IMR-90 (cell line): ENCODE measurements around the gene MFSD6. TPM values are rescaled to one million over a fixed set of nuclear protein-coding genes. Genes with fewer than 3 reads are reported as not detected.
A peak's percentile ranks its signal among the peaks of the same experiment; 100 is the strongest.

Experiments used
- ATAC-seq: fragments of 200-7000 bp; cut with Tn5 transposase; 2 replicates; pipeline ENCODE4 v1.9.1; 2020; ENCODE audit warnings: low read depth, mild to moderate bottlenecking, moderate library complexity
- BruUV-seq: library from RNA; stranded (reverse); fragments of 400-500 nt; replicated peaks from 2 replicates; lab custom pipeline; 2021; lab: Mats Ljungman, UMichigan
- CTCF ChIA-PET: fragments of 300-600 bp; formaldehyde crosslinking; extraction: SDS; loops from one replicate; lab custom pipeline; 2021; ENCODE audit warnings: antibody characterized with exemption; lab: Yijun Ruan, JAX
- POLR2A ChIA-PET: fragments of 300-600 bp; sonication (Branson Sonifier 250); formaldehyde crosslinking; loops from one replicate; lab custom pipeline; 2022; ENCODE audit warnings: antibody characterized with exemption; ENCODE audit not compliant: unreplicated experiment; lab: Charles Lee
- DNase-seq: peaks from one replicate; pipeline ENCODE4 v3.0.0; 2013
- H2AFZ ChIP-seq: replicated peaks from 2 replicates; pipeline ENCODE3; 2013; ENCODE audit warnings: low read length, mild to moderate bottlenecking; ENCODE audit not compliant: poor library complexity
- H2AK5ac ChIP-seq: 2 replicates; pipeline ENCODE4 v1.6.1; 2013; ENCODE audit warnings: low read depth, low read length, inconsistent platforms
- H2AK9ac ChIP-seq: replicated peaks from 2 replicates; pipeline ENCODE3; 2013; ENCODE audit warnings: mild to moderate bottlenecking, low read depth, low read length, moderate library complexity; ENCODE audit not compliant: poor library complexity
- H2BK120ac ChIP-seq: 2 replicates; pipeline ENCODE4 v1.6.1; 2013; ENCODE audit warnings: low read depth, low read length, inconsistent platforms
- H2BK15ac ChIP-seq: 3 replicates; pipeline ENCODE4 v1.6.1; 2013; ENCODE audit warnings: low read depth, low read length, inconsistent platforms
- H2BK20ac ChIP-seq: 2 replicates; pipeline ENCODE4 v1.6.1; 2013; ENCODE audit warnings: low read depth, mild to moderate bottlenecking, inconsistent platforms, low read length, moderate library complexity
- H2BK5ac ChIP-seq: 2 replicates; pipeline ENCODE4 v1.6.1; 2013; ENCODE audit warnings: mild to moderate bottlenecking, low read depth, low read length, inconsistent platforms; ENCODE audit not compliant: poor library complexity, severe bottlenecking
- H3K14ac ChIP-seq: replicated peaks from 2 replicates; pipeline ENCODE4 v1.6.1; 2013; ENCODE audit warnings: low read depth, low read length, inconsistent platforms
- H3K18ac ChIP-seq: 2 replicates; pipeline ENCODE4 v1.6.1; 2013; ENCODE audit warnings: low read depth, low read length, control low read depth
- H3K23ac ChIP-seq: 2 replicates; pipeline ENCODE4 v1.6.1; 2013; ENCODE audit warnings: low read depth, low read length, inconsistent platforms
- H3K27ac ChIP-seq: 2 replicates; pipeline ENCODE4 v1.5.1; 2013; ENCODE audit warnings: mild to moderate bottlenecking, control low read depth, low read length; ENCODE audit not compliant: insufficient read depth
- H3K27me3 ChIP-seq: 2 replicates; pipeline ENCODE4 v1.6.1; 2013; ENCODE audit warnings: low read length; ENCODE audit not compliant: control insufficient read depth, insufficient read depth
- H3K36me3 ChIP-seq: 2 replicates; pipeline ENCODE4 v1.6.1; 2013; ENCODE audit warnings: low read length, mixed read lengths; ENCODE audit not compliant: control insufficient read depth, insufficient read depth
- H3K4ac ChIP-seq: 2 replicates; pipeline ENCODE4 v1.6.1; 2013; ENCODE audit warnings: low read depth, low read length, inconsistent platforms
- H3K4me1 ChIP-seq: 2 replicates; pipeline ENCODE4 v1.6.1; 2013; ENCODE audit warnings: low read length, mixed read lengths; ENCODE audit not compliant: control insufficient read depth, insufficient read depth
- H3K4me2 ChIP-seq: 2 replicates; pipeline ENCODE4 v1.6.1; 2013; ENCODE audit warnings: low read depth, mild to moderate bottlenecking, control low read depth, low read length, moderate library complexity
- H3K4me3 ChIP-seq: 2 replicates; pipeline ENCODE4 v1.5.1; 2013; ENCODE audit warnings: low read depth, mild to moderate bottlenecking, control low read depth, low read length, moderate library complexity; ENCODE audit not compliant: insufficient read depth
- H3K56ac ChIP-seq: 2 replicates; pipeline ENCODE4 v1.6.1; 2013; ENCODE audit warnings: low read length, inconsistent platforms; ENCODE audit not compliant: insufficient read depth; ENCODE audit errors: extremely low read depth
- H3K79me1 ChIP-seq, 2 experiments: 2 replicates each; pipeline ENCODE4 v1.6.1; 2013; ENCODE audit warnings: low read length in 2 of 2, inconsistent platforms in 1 of 2, low read depth in 1 of 2
- H3K9ac ChIP-seq: 2 replicates; pipeline ENCODE4 v1.6.1; 2013; ENCODE audit warnings: low read depth, low read length, control low read depth
- H3K9me1 ChIP-seq: 2 replicates; pipeline ENCODE4 v1.6.1; 2013; ENCODE audit warnings: low read length, inconsistent platforms; ENCODE audit not compliant: insufficient read depth
- H3K9me3 ChIP-seq: 2 replicates; pipeline ENCODE4 v1.6.1; 2013; ENCODE audit warnings: low read length; ENCODE audit not compliant: control insufficient read depth, insufficient read depth
- H4K20me1 ChIP-seq: 2 replicates; pipeline ENCODE4 v1.6.1; 2013; ENCODE audit warnings: low read length, inconsistent platforms; ENCODE audit not compliant: insufficient read depth
- H4K5ac ChIP-seq: 2 replicates; pipeline ENCODE4 v1.6.1; 2013; ENCODE audit warnings: mild to moderate bottlenecking, low read depth, low read length, control low read depth
- H4K8ac ChIP-seq, 2 experiments: 2 replicates each; pipeline ENCODE4 v1.6.1; 2013; ENCODE audit warnings: low read depth in 2 of 2, low read length in 2 of 2, control low read depth in 1 of 2, inconsistent platforms in 1 of 2
- H4K91ac ChIP-seq: 2 replicates; pipeline ENCODE4 v1.6.1; 2013; ENCODE audit warnings: low read depth, low read length, inconsistent platforms; ENCODE audit not compliant: insufficient read depth
- BHLHE40 ChIP-seq: fragments of 150-350 bp; IDR thresholded peaks from 2 replicates; pipeline ENCODE4 v1.6.1; 2016; ENCODE audit warnings: mild to moderate bottlenecking, low read depth, low read length
- NFE2L2 ChIP-seq: fragments of 150-350 bp; IDR thresholded peaks from 2 replicates; pipeline ENCODE4 v1.6.1; 2016; ENCODE audit warnings: low read depth, mild to moderate bottlenecking, low read length
- WGBS, 2 experiments: methylation state at CpG; one replicate each; pipeline versions ENCODE4 v1.1.5 to v1.1.7; 2013; ENCODE audit warnings: missing lambda C conversion rate in 2 of 2; ENCODE audit not compliant: insufficient read length in 1 of 2; ENCODE audit errors: extremely low coverage in 2 of 2; 5-methylcytosine and 5-hydroxymethylcytosine counted together
- dilution Hi-C: fragments of 300-500 bp; cut with HindIII; formaldehyde crosslinking; loops from one replicate; pipeline ENCODE4 v1.14.3; 2018; ENCODE audit warnings: low sequenced_read_pairs; ENCODE audit not compliant: unreplicated experiment
- in situ Hi-C: fragments of 300-500 bp; cut with MboI; formaldehyde crosslinking; loops from 3 replicates; pipeline ENCODE4 v1.14.3; 2019; ENCODE audit warnings: low sequenced_read_pairs, inconsistent platforms, mixed read lengths
- intact Hi-C: fragments of 100-400 bp; cut with micrococcal nuclease; formaldehyde crosslinking; loops from 2 replicates; pipeline ENCODE4 v1.10.0; 2022
- polyA plus RNA-seq, 3 experiments: library from polyadenylated mRNA; depleted of rRNA; stranded (reverse); fragments of >200 nt; gene quantifications; 2 replicates each; pipeline ENCODE4 v1.2.3, GENCODE V29; 2012; ENCODE audit warnings: low replicate concordance in 1 of 3
- total RNA-seq: library from RNA; depleted of rRNA; stranded (reverse); fragments of >200 nt; gene quantifications from 2 replicates; pipeline ENCODE4 v1.2.3, GENCODE V29; 2012

Gene MFSD6
- total and polyA plus RNA-seq, 2 of the 4 experiments (the other 2 are of a cell fraction), result 4.2 to 7.7 TPM

DNA sequence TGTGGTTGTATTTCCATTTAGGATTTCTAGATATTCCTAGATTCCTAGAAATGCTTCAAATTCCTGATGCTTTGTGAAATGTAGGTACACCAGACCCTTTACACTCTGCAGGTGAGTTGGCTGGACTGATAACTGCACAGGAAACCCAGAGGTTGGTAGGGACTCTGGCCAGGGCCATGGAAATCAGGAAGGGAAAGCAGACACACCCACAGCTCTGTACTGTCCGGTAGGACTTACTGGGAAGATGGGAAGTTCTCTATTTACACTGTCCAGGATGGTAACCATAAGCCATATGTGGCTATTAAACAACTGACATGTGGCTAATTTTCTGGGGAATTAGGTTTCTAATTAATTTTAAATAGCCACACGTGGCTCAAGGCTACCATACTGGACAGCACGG is 94.9 kb downstream of the MFSD6 start:
- Histone ChIP-seq H2AFZ (no peak overlapping the region), H2BK20ac (no peak overlapping the region; the same call in 1 of the 2 replicates), H3K27ac (no peak overlapping the region), H4K91ac (no peak overlapping the region; the same call in 1 of the 2 replicates), H3K4me1 (peaks cover 23% of the 10 kb centered on the region), H3K9me3 (no peaks in the 10 kb centered on the region), H3K56ac (no peak overlapping the region), H2AK9ac (no peak overlapping the region), H3K4me2 (no peak overlapping the region), H3K36me3 (peaks cover 3% of the 10 kb centered on the region; the same call in 1 of the 2 replicates), H3K9me1 (peaks cover 9% of the 10 kb centered on the region), H2BK120ac (no peak overlapping the region), H3K18ac (no peak overlapping the region), H2BK15ac (peak overlapping the region; percentile 43; the same call in 1 of the 3 replicates), H3K9ac (no peak overlapping the region), H4K5ac (no peak overlapping the region), H4K20me1 (no peaks in the 10 kb centered on the region), H2BK5ac (no peak overlapping the region), H3K4me3 (no peak overlapping the region), H3K4ac (no peak overlapping the region), H3K79me1 (0 out of 4 replicates have a peak, but pooled peaks cover 0 to 2% of the 10 kb centered on the region in 2 experiments), H2AK5ac (peak overlapping the region; percentile 67; the same call in 1 of the 2 replicates), H3K14ac (no peak overlapping the region), H3K27me3 (no peaks in the 10 kb centered on the region), H3K23ac (no peak overlapping the region), H4K8ac (no peak overlapping the region)
- TF ChIP-seq BHLHE40, result no peak
- no peak for TF ChIP-seq NFE2L2
- ATAC-seq, result no peak
- no peak for DNase-seq
- CTCF ChIA-PET, result no interaction called here
- no TSS peak for BruUV-seq
- WGBS, 2 experiments, result 70% methylated on average over 2 of the region's 3 CpGs; no CpG with 5 or more reads in 1 of the 2 experiments
- POLR2A ChIA-PET, result no interaction called here
- dilution Hi-C loops (no loop called here), in situ Hi-C loops (loop anchor here (10.0 kb wide), 1 partner anchor 88 kb away; no protein-coding TSS in a partner anchor), intact Hi-C loops (no loop called here)
